Inflammatory macrophage (primary cell): ENCODE measurements around the gene ZNF778.
A peak's percentile ranks its signal among the peaks of the same experiment; 100 is the strongest.
"Not testable (repeated sequence)": the region's sequence is repeated elsewhere in the genome, so short reads cannot be mapped to it uniquely, and the experiment has no call there.

Source experiments
- DNase-seq, 2 donors: peaks; one replicate each; pipeline ENCODE4 v3.0.0-alpha.2; 2020 to 2022

ZNF778 gene

DNA sequence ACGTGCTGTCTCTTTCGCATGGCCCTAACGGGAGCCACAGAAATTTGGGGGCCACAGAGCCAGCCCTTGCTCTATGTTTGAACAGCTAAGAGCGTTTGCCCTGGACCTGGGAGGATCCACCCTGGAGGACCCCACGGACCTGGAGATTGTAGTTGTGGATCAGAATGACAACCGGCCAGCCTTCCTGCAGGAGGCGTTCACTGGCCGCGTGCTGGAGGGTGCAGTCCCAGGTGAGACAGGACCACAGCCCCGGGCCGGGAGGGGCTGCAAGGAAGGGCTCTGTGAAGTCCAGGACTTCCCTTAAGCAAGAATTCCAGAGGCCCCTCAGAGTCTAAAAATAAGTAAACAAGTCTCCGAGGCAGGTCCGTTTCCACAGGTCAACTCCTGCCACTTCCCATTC is 34.0 kb upstream of the ZNF778 start:
- DNase-seq = no peak

DNA sequence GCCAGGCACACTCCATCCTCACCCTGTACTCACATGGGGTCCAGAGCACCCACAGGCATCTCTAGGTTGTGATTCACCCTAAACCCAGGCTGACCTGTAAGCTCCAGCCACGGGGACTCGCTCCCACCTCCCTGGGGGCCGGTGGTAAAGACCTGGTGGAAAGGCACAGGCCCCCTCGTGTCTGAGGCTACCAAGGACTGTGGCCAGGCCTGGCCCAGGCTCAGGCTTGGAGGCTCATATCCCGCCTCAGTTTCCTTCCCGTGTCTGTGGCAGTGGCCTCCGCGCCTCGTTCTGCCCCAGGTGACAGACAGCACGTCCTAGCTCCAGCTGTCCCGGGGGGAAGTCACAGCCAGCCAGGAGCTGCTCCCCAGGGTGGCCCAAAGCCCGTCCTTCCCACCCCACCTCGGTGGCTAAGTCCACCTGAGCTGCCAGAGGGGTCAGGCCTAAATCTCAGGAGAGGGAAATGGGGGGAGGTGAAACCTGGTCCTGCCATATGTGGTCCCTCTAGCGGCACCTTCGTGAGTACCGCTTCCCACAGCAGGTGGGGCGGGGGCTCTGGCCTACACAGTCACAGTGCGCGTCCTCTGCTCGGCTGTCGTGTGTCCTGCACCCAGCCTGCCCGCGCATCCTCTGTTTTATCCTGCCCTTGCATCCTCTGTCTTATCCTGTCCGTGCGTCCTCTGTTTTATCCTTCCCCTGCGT is 33.4 kb upstream of the ZNF778 start:
- DNase-seq = no peak

DNA sequence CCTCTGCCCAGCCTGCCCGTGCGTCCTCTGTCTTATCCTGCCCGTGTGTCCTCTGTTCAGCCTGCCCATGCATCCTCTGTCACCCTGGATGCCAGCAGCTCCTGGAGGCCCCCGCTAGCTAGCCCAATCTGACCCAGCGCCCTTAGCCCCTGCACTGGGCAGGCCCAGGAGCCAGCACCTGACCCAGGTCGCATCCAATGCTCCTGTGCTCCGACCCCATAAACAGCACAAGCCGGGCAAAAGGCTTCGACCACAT is 32.9 kb upstream of the ZNF778 start:
- DNase-seq = no peak

GRCh38 chr16:89184933-89185794 is 32.3 kb upstream of the ZNF778 start:
- no peak for DNase-seq

GRCh38 chr16:89185887-89186592 is 31.5 kb upstream of the ZNF778 start:
- DNase-seq = not testable (repeated sequence)

- DNase-seq = not testable (repeated sequence)
Observed at GRCh38 chr16:89186593-89187031, 30.9 kb upstream of the ZNF778 start.

DNA sequence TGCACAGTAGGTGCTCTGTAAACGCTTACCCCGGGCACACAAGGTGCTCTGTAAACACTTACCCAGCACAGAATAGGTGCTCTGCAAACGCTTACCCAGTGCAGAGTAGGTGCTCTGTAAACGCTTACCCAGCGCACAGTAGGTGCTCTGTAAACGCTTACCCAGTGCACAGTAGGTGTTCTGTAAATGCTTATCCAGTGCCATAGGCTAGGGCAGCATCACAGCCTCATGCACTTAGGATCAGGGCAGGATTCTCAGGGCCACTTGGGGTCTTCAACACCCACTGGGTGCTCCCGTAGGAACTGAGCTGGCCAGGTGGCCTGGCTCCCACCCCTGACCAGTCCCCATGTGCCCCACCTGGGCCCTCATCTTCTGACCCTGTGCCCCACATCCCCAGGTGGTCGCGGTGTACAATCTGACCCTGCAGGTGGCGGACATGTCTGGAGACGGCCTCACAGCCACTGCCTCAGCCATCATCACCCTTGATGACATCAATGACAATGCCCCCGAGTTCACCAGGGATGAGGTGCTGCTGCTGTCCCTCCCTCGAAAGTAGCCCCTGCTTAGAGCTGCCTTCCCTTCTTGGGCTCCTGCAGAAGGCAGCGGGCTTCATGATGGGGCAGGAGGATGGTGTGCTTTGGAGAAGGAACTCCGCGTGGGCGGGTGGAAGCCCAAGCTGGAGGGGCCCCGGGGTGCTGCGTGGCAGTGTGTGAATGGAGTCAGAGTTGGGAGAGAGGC is 30.3 kb upstream of the ZNF778 start:
- peak; percentile 50 to 70 for DNase-seq

GRCh38 chr16:89187770-89188392 is 29.6 kb upstream of the ZNF778 start:
- no peak for DNase-seq

DNA sequence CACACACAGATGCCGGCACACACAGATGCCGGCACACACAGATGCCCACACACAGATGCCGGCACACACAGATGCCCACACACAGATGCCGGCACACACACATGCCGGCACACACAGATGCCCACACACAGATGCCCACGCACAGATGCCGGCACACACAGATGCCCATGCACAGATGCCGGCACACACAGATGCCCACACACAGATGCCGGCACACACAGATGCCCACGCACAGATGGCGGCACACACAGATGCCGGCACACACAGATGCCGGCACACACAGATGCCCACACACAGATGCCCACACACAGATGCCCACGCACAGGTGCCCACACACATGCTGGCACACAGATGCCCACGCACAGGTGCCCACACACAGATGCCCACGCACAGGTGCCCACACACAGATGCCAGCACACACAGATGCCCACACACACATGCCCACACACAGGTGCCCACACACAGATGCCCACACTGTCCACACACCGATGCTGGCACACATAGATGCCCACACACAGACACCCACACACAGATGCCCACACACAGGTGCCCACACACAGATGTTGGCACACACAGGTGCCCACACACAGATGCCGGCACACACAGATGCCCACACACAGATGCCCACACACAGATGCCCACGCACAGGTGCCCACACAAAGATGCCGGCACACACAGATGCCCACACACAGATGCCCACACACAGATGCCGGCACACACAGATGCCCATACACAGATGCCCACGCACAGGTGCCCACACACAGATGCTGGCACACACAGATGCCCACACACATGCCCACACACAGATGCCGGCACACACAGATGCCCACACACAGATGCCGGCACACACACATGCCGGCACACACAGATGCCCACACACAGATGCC is 28.8 kb upstream of the ZNF778 start:
- DNase-seq = not testable (repeated sequence)

DNA sequence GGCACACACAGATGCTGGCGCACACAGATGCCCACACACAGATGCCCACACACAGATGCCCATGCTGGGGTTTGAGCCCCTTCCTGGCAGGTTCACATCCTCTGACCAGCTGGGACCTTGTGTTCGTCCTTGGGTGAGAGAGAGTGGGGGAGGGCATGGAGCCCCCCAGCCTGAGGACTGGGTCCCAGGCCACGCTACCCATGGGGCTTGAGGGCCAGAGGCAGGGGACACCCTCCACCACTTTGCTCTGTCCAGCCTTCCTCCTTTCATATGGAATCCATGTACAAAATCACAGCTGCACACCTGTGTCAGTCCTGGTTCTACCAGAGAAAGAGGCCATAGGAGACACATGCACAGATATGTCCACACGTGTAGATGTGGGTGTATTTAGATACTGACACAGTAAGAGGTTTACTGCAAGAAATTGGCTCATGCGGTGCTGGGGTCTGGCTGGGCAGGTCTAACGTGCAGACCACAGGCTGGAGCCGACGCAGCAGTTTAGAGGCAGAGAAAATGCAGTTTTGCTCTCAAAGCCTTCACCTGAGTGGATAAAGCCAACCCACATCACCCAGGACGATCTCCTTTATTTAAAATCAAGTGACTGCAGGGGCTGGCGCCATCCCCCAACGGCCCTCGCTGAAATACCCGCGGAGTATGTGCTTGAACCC is 28.0 kb upstream of the ZNF778 start:
- no peak for DNase-seq

GRCh38 chr16:89190150-89190958 is 27.1 kb upstream of the ZNF778 start:
- no peak for DNase-seq

- DNase-seq = no peak
Observed at GRCh38 chr16:89191033-89191900, 26.2 kb upstream of the ZNF778 start.

DNA sequence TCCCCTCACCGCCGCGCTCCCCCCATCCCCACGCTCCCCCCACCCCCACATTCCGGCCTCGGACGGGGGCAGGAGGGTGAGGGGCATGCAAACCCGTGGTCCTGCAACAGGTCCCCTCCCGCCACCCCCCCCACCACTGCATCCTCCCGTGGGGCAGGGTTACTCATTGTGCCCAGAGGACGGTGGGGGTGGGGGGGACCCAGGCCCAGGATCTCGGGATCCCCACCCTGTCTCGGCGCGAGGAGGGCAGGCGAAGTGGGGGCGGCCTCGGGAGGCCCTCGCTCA is 25.7 kb upstream of the ZNF778 start:
- no peak for DNase-seq

GRCh38 chr16:89192186-89192955 is 25.1 kb upstream of the ZNF778 start:
- peak; percentile 71 to 77 for DNase-seq

GRCh38 chr16:89192956-89193575 is 24.4 kb upstream of the ZNF778 start:
- no peak for DNase-seq

GRCh38 chr16:89193576-89194293 is 23.8 kb upstream of the ZNF778 start:
- no peak for DNase-seq
